Caki2 (cell line): ENCODE measurements around the gene SHH. TPM values are rescaled to one million over a fixed set of nuclear protein-coding genes. Genes with fewer than 3 reads are reported as not detected.

Experiments used
- DNase-seq: peaks from one replicate; pipeline ENCODE4 v3.0.0-alpha.2; 2015; ENCODE audit warnings: low read depth
- in situ Hi-C: cut with HindIII; loops from 2 replicates; pipeline ENCODE4 v1.10.0; 2016; ENCODE audit warnings: low sequenced_read_pairs, low pct_unique_long_range_greater_than_20kb, mixed read lengths
- total RNA-seq: library from RNA; depleted of rRNA; stranded (reverse); fragments of >200 nt; shearing (Covaris generic); gene quantifications from 2 replicates; pipeline ENCODE4 v1.2.3, GENCODE V29; 2014; ENCODE audit warnings: low replicate concordance

The SHH gene
- total RNA-seq, 1 experiment from 2014 or later, result 18.5 TPM

GRCh38 chr7:155787171-155787851 lies 25.0 kb downstream of the SHH start:
- DNase-seq, result no peak
- in situ Hi-C loops, result no loop called here

GRCh38 chr7:155786491-155786890 lies 25.8 kb downstream of the SHH start:
- no peak for DNase-seq
- in situ Hi-C loops, result no loop called here

GRCh38 chr7:155785536-155785935 lies 26.7 kb downstream of the SHH start:
- peak; percentile 77 for DNase-seq

GRCh38 chr7:155782466-155782865 lies 29.8 kb downstream of the SHH start:
- DNase-seq, result no peak
- in situ Hi-C loops, result no loop called here

More at GRCh38 chr7:155785536-155785935, 26.7 kb downstream of the SHH start:
- in situ Hi-C loops, result no loop called here

GRCh38 chr7:155781433-155781832 lies 30.8 kb downstream of the SHH start:
- DNase-seq, result no peak
- in situ Hi-C loops, result no loop called here

- no peak for DNase-seq
- in situ Hi-C loops, result no loop called here
Observed at GRCh38 chr7:155780884-155781283, 31.4 kb downstream of the SHH start.

- in situ Hi-C loops, result no loop called here
- DNase-seq, result no peak
Observed at GRCh38 chr7:155778349-155778748, 33.9 kb downstream of the SHH start.

- DNase-seq, result no peak
- in situ Hi-C loops, result no loop called here
Observed at GRCh38 chr7:155776606-155777005, 35.7 kb downstream of the SHH start.

- no peak for DNase-seq
- in situ Hi-C loops, result no loop called here
Observed at GRCh38 chr7:155775691-155776090, 36.6 kb downstream of the SHH start.

- DNase-seq, result no peak
- in situ Hi-C loops, result no loop called here
Observed at GRCh38 chr7:155774947-155775346, 37.3 kb downstream of the SHH start.

- no peak for DNase-seq
- in situ Hi-C loops, result no loop called here
Observed at GRCh38 chr7:155773531-155773930, 38.7 kb downstream of the SHH start.

GRCh38 chr7:155770241-155770640 lies 42.0 kb downstream of the SHH start:
- DNase-seq, result no peak
- in situ Hi-C loops, result no loop called here

- DNase-seq, result no peak
- in situ Hi-C loops, result no loop called here
Observed at GRCh38 chr7:155769701-155770100, 42.6 kb downstream of the SHH start.

- DNase-seq, result no peak
- in situ Hi-C loops, result no loop called here
Observed at GRCh38 chr7:155766966-155767916, 45.0 kb downstream of the SHH start.

- in situ Hi-C loops, result no loop called here
Observed at GRCh38 chr7:155766386-155766785, 45.9 kb downstream of the SHH start.

GRCh38 chr7:155765458-155765857 lies 46.8 kb downstream of the SHH start:
- in situ Hi-C loops, result no loop called here
- DNase-seq, result no peak

More at GRCh38 chr7:155766386-155766785, 45.9 kb downstream of the SHH start:
- DNase-seq, result no peak

- DNase-seq, result no peak
- in situ Hi-C loops, result no loop called here
Observed at GRCh38 chr7:155764438-155764793, 47.8 kb downstream of the SHH start.

GRCh38 chr7:155763691-155764437 lies 48.4 kb downstream of the SHH start:
- in situ Hi-C loops, result no loop called here
- no peak for DNase-seq

GRCh38 chr7:155763122-155763521 lies 49.1 kb downstream of the SHH start:
- no peak for DNase-seq
- in situ Hi-C loops, result no loop called here
